ENCODE results near the gene SLC38A7.
"Not testable (repeated sequence)": the region's sequence is repeated elsewhere in the genome, so short reads cannot be mapped to it uniquely, and the experiment has no call there.

SLC38A7 gene

DNA sequence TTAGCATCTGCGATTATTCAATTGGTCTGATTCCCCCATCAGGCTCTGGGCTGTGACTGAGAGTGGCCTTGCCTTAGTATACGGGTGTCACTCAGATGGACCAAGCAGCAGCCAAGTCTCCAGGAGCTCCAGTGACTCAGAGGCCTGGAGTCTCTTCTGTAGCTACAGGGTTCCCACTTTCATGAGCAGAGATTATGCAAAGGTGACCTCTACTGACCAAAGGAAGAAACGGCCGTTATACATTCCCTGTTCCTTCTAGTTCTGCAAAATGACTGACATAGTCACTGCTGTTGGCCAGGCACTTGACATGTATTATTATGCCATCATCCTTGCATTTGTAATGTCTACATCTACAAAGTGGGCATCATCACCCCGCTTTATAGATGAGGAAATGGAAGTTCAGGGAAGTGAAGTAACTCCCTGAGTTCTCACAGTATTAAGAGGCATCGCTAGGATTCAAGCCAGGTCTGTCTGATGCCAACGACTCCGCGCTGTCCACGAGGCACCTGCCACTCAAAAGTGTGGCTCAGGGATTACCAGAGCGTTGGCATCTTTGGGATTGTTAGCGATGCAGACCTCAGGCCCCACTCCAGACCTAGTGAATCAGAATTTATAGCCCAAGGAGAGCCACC lies 23.3 kb downstream of the SLC38A7 start:
- Histone ChIP-seq H3K4me1 (ENCODE audit: control insufficient read depth, insufficient read depth, low read length) (no peaks in the 10 kb centered on the region), H3K9ac (ENCODE audit: low read length) (no peak overlapping the region), H3K27ac (ENCODE audit: low read depth, low read length) (no peak overlapping the region), H3K36me3 (ENCODE audit: control insufficient read depth, insufficient read depth, low read length) (no peaks in the 10 kb centered on the region), H3K27me3 (ENCODE audit: control insufficient read depth, insufficient read depth, low read length) (no peaks in the 10 kb centered on the region), H3K4me3 (ENCODE audit: low read length) (no peak overlapping the region)

GRCh38 chr16:58659911-58660310 lies 24.7 kb downstream of the SLC38A7 start:
- not testable (repeated sequence) for H3K9ac ChIP-seq (ENCODE audit: low read length); H3K36me3 ChIP-seq (ENCODE audit: control insufficient read depth, insufficient read depth, low read length); H3K27ac ChIP-seq (ENCODE audit: low read depth, low read length); H3K4me3 ChIP-seq (ENCODE audit: low read length); H3K27me3 ChIP-seq (ENCODE audit: control insufficient read depth, insufficient read depth, low read length); H3K4me1 ChIP-seq (ENCODE audit: control insufficient read depth, insufficient read depth, low read length)

GRCh38 chr16:58658796-58659211 lies 25.8 kb downstream of the SLC38A7 start:
- no peaks in the 10 kb centered on the region for H3K27me3 ChIP-seq (ENCODE audit: control insufficient read depth, insufficient read depth, low read length)
- no peak overlapping the region for H3K9ac ChIP-seq (ENCODE audit: low read length)
- no peak overlapping the region for H3K27ac ChIP-seq (ENCODE audit: low read depth, low read length)
- H3K36me3 ChIP-seq (ENCODE audit: control insufficient read depth, insufficient read depth, low read length), result no peaks in the 10 kb centered on the region
- no peak overlapping the region for H3K4me3 ChIP-seq (ENCODE audit: low read length)
- H3K4me1 ChIP-seq (ENCODE audit: control insufficient read depth, insufficient read depth, low read length), result no peaks in the 10 kb centered on the region

DNA sequence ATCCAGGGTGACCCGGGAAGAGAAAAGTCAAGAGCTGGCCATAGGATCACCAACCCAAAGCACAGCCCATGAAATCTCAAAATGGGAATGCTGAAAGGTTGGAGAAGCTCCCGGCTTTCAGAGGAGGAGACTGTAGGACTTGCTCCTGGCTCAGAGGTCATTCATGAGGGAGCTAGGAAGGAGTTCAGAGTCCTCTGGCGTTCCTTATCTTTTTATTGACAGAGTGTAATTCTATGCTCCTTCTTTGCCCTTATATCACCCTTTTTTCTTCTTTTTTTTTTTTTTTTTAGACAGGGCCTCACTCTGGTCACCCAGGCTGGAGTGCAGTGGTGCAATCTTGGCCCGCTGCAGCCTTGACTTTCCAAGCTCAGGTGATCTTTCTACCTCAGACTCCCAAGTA lies 27.7 kb downstream of the SLC38A7 start:
- Histone ChIP-seq H3K4me1 (ENCODE audit: control insufficient read depth, insufficient read depth, low read length) (no peaks in the 10 kb centered on the region), H3K27me3 (ENCODE audit: control insufficient read depth, insufficient read depth, low read length) (no peaks in the 10 kb centered on the region), H3K36me3 (ENCODE audit: control insufficient read depth, insufficient read depth, low read length) (no peaks in the 10 kb centered on the region), H3K9ac (ENCODE audit: low read length) (no peak overlapping the region), H3K27ac (ENCODE audit: low read depth, low read length) (no peak overlapping the region), H3K4me3 (ENCODE audit: low read length) (no peak overlapping the region)

GRCh38 chr16:58655215-58655596 lies 29.4 kb downstream of the SLC38A7 start:
- no peaks in the 10 kb centered on the region for H3K27me3 ChIP-seq (ENCODE audit: control insufficient read depth, insufficient read depth, low read length)
- H3K4me3 ChIP-seq (ENCODE audit: low read length), result no peak overlapping the region
- H3K4me1 ChIP-seq (ENCODE audit: control insufficient read depth, insufficient read depth, low read length), result no peaks in the 10 kb centered on the region
- H3K27ac ChIP-seq (ENCODE audit: low read depth, low read length), result no peak overlapping the region
- no peaks in the 10 kb centered on the region for H3K36me3 ChIP-seq (ENCODE audit: control insufficient read depth, insufficient read depth, low read length)
- H3K9ac ChIP-seq (ENCODE audit: low read length), result no peak overlapping the region

GRCh38 chr16:58654560-58655214 lies 29.9 kb downstream of the SLC38A7 start:
- Histone ChIP-seq H3K36me3 (ENCODE audit: control insufficient read depth, insufficient read depth, low read length) (no peaks in the 10 kb centered on the region), H3K9ac (ENCODE audit: low read length) (no peak overlapping the region), H3K27ac (ENCODE audit: low read depth, low read length) (no peak overlapping the region)

GRCh38 chr16:58652741-58653140 lies 31.8 kb downstream of the SLC38A7 start:
- H3K9ac ChIP-seq (ENCODE audit: low read length), result no peak overlapping the region
- no peaks in the 10 kb centered on the region for H3K36me3 ChIP-seq (ENCODE audit: control insufficient read depth, insufficient read depth, low read length)
- H3K4me1 ChIP-seq (ENCODE audit: control insufficient read depth, insufficient read depth, low read length), result no peaks in the 10 kb centered on the region
- no peak overlapping the region for H3K4me3 ChIP-seq (ENCODE audit: low read length)
- no peaks in the 10 kb centered on the region for H3K27me3 ChIP-seq (ENCODE audit: control insufficient read depth, insufficient read depth, low read length)
- H3K27ac ChIP-seq (ENCODE audit: low read depth, low read length), result no peak overlapping the region

More at GRCh38 chr16:58654560-58655214, 29.9 kb downstream of the SLC38A7 start:
- Histone ChIP-seq H3K4me3 (ENCODE audit: low read length) (no peak overlapping the region), H3K27me3 (ENCODE audit: control insufficient read depth, insufficient read depth, low read length) (no peaks in the 10 kb centered on the region), H3K4me1 (ENCODE audit: control insufficient read depth, insufficient read depth, low read length) (no peaks in the 10 kb centered on the region)

GRCh38 chr16:58651965-58652348 lies 32.6 kb downstream of the SLC38A7 start:
- Histone ChIP-seq H3K9ac (ENCODE audit: low read length) (no peak overlapping the region), H3K36me3 (ENCODE audit: control insufficient read depth, insufficient read depth, low read length) (no peaks in the 10 kb centered on the region), H3K27me3 (ENCODE audit: control insufficient read depth, insufficient read depth, low read length) (no peaks in the 10 kb centered on the region), H3K4me1 (ENCODE audit: control insufficient read depth, insufficient read depth, low read length) (no peaks in the 10 kb centered on the region), H3K27ac (ENCODE audit: low read depth, low read length) (no peak overlapping the region), H3K4me3 (ENCODE audit: low read length) (no peak overlapping the region)

DNA sequence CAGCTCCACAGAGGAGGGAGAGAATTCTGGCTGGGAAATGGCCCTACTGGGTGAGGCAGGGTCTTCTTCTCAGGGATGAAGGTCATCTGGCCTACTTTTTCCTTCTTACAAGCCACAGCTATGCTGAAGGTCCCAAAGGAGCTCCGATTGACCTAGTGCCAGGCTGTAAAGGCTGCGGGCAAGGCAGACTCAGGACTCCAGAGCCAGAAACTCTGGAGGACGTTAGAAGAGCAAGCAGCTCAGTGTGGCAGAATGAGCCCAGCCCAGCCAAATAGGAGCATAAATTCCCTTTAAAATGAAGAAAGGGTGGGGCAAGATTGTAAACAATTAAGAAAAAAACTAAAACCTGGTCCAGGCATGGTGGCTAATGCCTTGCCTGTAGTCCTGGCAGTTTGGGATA lies 34.9 kb downstream of the SLC38A7 start:
- no peaks in the 10 kb centered on the region for H3K27me3 ChIP-seq (ENCODE audit: control insufficient read depth, insufficient read depth, low read length)
- H3K4me1 ChIP-seq (ENCODE audit: control insufficient read depth, insufficient read depth, low read length), result no peaks in the 10 kb centered on the region
- no peak overlapping the region for H3K4me3 ChIP-seq (ENCODE audit: low read length)
- H3K36me3 ChIP-seq (ENCODE audit: control insufficient read depth, insufficient read depth, low read length), result no peaks in the 10 kb centered on the region
- no peak overlapping the region for H3K9ac ChIP-seq (ENCODE audit: low read length)
- H3K27ac ChIP-seq (ENCODE audit: low read depth, low read length), result no peak overlapping the region

DNA sequence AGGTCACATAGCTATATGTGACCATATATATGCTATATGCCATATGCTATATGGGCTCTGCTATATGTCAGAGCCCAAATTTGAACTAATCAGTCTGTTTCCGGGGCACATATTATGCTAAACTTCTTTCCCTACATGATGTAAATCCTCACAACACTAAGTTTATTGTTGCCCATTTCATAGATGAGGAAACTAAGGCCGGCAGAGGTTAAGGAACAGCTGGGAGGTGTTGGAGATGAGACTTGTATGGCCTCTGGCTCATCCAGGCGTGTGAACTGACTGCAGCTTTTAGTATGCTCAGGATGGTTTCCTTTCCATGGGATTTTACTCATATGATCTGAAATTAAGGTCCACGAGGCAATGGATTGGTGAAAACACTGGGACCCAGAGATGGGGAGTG lies 37.5 kb downstream of the SLC38A7 start:
- Histone ChIP-seq H3K9ac (ENCODE audit: low read length) (no peak overlapping the region), H3K27ac (ENCODE audit: low read depth, low read length) (no peak overlapping the region), H3K4me1 (ENCODE audit: control insufficient read depth, insufficient read depth, low read length) (no peaks in the 10 kb centered on the region), H3K36me3 (ENCODE audit: control insufficient read depth, insufficient read depth, low read length) (no peaks in the 10 kb centered on the region), H3K4me3 (ENCODE audit: low read length) (no peak overlapping the region), H3K27me3 (ENCODE audit: control insufficient read depth, insufficient read depth, low read length) (no peaks in the 10 kb centered on the region)

DNA sequence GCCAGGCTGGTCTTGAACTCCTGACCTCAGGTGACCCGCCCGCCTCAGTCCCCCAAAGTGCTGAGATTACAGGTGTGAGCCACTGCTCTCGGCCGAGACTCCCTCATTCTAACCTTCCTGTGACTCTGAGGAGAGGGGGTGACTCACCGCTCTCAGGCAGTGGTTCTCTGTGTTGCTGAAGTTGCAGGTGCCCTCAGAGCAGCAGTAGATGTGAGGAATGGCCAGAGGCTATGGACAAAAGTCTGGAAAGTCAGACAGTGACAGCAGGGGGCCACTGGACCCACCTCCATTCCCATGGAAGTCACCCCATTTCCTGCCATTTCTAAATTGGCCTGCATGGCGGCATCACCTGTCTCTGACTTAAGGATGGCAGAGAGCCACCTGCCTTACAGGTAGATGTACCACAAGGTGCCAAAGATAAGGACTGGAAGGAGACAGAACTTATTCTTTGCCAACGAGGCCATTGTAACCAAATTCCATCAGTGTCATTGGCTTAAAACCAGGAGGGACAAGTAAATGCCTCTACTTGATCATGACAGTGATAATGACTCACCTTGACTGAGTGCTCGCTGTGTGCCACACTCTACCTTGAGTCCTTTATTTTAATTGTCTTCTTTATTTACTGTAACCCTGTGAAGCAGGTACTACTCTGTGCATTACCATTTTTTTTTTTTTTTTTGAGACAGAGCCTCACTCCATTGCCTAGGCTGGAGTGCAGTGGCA lies 39.6 kb downstream of the SLC38A7 start:
- H3K27me3 ChIP-seq (ENCODE audit: control insufficient read depth, insufficient read depth, low read length), result no peaks in the 10 kb centered on the region
- H3K4me1 ChIP-seq (ENCODE audit: control insufficient read depth, insufficient read depth, low read length), result no peaks in the 10 kb centered on the region
- H3K9ac ChIP-seq (ENCODE audit: low read length), result no peak overlapping the region
- no peak overlapping the region for H3K4me3 ChIP-seq (ENCODE audit: low read length)
- no peak overlapping the region for H3K27ac ChIP-seq (ENCODE audit: low read depth, low read length)
- H3K36me3 ChIP-seq (ENCODE audit: control insufficient read depth, insufficient read depth, low read length), result no peaks in the 10 kb centered on the region

DNA sequence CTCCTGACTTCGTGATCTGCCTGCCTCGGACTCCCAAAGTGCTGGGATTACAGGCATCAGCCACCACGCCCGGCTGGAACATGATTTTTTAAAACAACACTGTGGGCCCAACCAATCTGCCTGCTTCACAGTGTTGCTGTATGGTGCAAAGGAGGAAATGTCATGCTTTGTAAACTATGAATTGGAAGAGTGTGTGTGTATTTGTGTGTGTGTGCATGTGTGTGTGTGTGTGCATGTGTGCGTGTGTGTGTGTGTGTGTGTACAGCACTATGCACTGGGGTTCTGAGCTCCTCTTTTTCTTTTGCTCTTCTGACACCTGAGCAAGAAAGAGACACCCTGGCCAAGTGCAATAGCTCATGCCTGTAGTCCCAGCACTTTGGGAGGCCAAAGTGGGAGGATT lies 40.5 kb downstream of the SLC38A7 start:
- H3K4me3 ChIP-seq (ENCODE audit: low read length), result no peak overlapping the region
- no peaks in the 10 kb centered on the region for H3K36me3 ChIP-seq (ENCODE audit: control insufficient read depth, insufficient read depth, low read length)
- H3K4me1 ChIP-seq (ENCODE audit: control insufficient read depth, insufficient read depth, low read length), result no peaks in the 10 kb centered on the region
- no peak overlapping the region for H3K9ac ChIP-seq (ENCODE audit: low read length)
- no peaks in the 10 kb centered on the region for H3K27me3 ChIP-seq (ENCODE audit: control insufficient read depth, insufficient read depth, low read length)
- H3K27ac ChIP-seq (ENCODE audit: low read depth, low read length), result no peak overlapping the region

DNA sequence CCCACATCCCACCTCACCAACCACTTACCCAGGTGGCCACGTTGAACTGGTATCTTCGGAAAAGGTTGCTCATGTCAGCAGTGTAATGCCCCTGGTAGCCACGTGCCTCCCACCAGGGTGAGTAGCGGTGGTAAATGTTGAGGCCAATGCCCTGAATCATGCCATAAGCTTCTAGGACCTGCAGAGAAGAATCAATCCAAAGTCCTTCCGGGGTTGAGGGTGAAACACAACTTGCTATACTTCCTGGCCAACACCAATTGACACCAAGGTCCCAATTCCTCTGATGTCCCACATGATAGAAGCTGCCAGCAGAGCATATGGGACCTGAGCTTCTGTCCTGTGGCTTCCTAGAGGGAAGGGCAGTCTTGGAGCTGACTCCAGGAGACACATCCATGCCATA lies 43.6 kb downstream of the SLC38A7 start:
- no peak overlapping the region for H3K4me3 ChIP-seq (ENCODE audit: low read length)
- no peak overlapping the region for H3K27ac ChIP-seq (ENCODE audit: low read depth, low read length)
- no peaks in the 10 kb centered on the region for H3K36me3 ChIP-seq (ENCODE audit: control insufficient read depth, insufficient read depth, low read length)
- no peaks in the 10 kb centered on the region for H3K27me3 ChIP-seq (ENCODE audit: control insufficient read depth, insufficient read depth, low read length)
- no peaks in the 10 kb centered on the region for H3K4me1 ChIP-seq (ENCODE audit: control insufficient read depth, insufficient read depth, low read length)
- H3K9ac ChIP-seq (ENCODE audit: low read length), result no peak overlapping the region
